ENCODE measurements around the gene DENND2A.

DENND2A gene

DNA sequence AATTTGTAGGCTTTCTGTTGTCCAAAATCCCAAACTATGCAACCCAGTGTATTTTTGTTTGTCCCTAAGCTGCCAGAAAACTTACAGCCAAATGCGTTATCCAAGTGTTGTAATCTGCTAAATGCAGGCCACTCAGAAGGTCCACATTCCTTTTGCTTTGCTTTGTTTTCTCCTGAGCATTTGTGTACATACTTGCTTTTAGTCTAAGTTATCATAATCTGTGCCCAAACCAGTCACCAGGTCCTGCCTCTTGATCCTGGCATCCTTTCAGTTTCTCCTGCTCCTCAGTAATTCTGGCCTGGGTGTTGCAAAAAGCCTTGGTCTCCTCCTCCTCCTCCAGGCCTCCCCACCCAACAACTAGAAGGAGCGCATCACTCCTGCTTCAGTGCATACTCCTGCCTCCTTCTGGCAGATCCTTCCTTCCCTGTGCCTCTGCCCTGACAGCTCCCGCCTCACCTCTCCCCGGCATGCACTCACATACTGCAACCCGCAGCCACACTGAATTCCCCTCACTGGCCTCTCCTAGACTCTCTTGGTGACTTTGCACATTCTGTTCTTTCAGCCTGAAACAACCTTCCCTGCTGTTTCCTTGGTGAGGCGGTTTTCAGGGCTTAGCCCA is 2.3 kb downstream of the DENND2A start:
- Histone ChIP-seq H3K9me2 (ENCODE audit: low read depth, low read length) (no peaks in the 10 kb centered on the region), H3K9me3 (ENCODE audit: low read length) (no peaks in the 10 kb centered on the region), H3K36me3 (ENCODE audit: insufficient read depth, low read length) (no peaks in the 10 kb centered on the region), H3K27me3 (ENCODE audit: insufficient read depth, low read length) (peaks cover 11% of the 10 kb centered on the region; the same call in 1 of the 2 replicates), H3K79me2 (ENCODE audit: insufficient read depth, low read length) (no peaks in the 10 kb centered on the region), H3K9ac (ENCODE audit: low read length) (no peak overlapping the region), H3K4me3 (ENCODE audit: low read depth, low read length, poor library complexity, severe bottlenecking) (no peak overlapping the region), H3K27ac (ENCODE audit: low read depth, low read length, poor library complexity, severe bottlenecking) (no peak overlapping the region), H3F3A (ENCODE audit: insufficient read depth, low read length) (no peaks in the 10 kb centered on the region), H3K4me1 (ENCODE audit: insufficient read depth, low read length, severe bottlenecking) (peaks cover 4% of the 10 kb centered on the region), H3K4me2 (ENCODE audit: low read length) (no peak overlapping the region), H4K20me1 (ENCODE audit: insufficient read depth, low read length) (no peaks in the 10 kb centered on the region), H2AFZ (ENCODE audit: low read length) (no peak overlapping the region)
- TF ChIP-seq, protein P1, sequence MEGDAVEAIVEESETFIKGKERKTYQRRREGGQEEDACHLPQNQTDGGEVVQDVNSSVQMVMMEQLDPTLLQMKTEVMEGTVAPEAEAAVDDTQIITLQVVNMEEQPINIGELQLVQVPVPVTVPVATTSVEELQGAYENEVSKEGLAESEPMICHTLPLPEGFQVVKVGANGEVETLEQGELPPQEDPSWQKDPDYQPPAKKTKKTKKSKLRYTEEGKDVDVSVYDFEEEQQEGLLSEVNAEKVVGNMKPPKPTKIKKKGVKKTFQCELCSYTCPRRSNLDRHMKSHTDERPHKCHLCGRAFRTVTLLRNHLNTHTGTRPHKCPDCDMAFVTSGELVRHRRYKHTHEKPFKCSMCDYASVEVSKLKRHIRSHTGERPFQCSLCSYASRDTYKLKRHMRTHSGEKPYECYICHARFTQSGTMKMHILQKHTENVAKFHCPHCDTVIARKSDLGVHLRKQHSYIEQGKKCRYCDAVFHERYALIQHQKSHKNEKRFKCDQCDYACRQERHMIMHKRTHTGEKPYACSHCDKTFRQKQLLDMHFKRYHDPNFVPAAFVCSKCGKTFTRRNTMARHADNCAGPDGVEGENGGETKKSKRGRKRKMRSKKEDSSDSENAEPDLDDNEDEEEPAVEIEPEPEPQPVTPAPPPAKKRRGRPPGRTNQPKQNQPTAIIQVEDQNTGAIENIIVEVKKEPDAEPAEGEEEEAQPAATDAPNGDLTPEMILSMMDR (IDR thresholded peaks at IDR 0.05; ENCODE audit: low read length), result no peak
- no peak for TF ChIP-seq EZH2 (IDR thresholded peaks at IDR 0.05; ENCODE audit: borderline replicate concordance, low read length)

DNA sequence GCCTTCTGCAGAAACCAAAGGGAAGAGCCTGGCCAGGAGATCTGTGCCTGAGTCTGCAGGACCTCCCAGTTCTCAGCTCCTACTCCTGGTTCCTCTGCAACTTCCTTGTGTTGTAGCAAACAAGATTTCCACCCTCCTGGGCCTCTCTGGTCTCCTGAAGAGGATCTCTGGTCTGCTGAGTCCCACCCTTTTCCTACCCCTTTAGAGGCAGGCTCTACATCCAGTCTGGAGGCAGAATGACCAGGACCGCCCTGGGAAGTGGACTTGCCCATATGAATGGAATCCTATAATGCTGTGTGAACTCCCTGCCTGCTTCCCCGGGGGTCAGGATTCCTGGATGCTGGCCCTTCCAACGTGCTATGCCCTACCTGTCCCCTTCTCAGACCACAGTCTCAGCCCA is 3.2 kb downstream of the DENND2A start:
- no peaks in the 10 kb centered on the region for H3F3A ChIP-seq (ENCODE audit: insufficient read depth, low read length)
- no peak overlapping the region for H3K4me3 ChIP-seq (ENCODE audit: low read depth, low read length, poor library complexity, severe bottlenecking)
- H4K20me1 ChIP-seq (ENCODE audit: insufficient read depth, low read length), result no peaks in the 10 kb centered on the region
- H3K27me3 ChIP-seq (ENCODE audit: insufficient read depth, low read length), result peaks cover 11% of the 10 kb centered on the region; the same call in 1 of the 2 replicates
- TF ChIP-seq, protein P1 (IDR thresholded peaks at IDR 0.05; ENCODE audit: low read length), result no peak
- TF ChIP-seq EZH2 (IDR thresholded peaks at IDR 0.05; ENCODE audit: borderline replicate concordance, low read length), result no peak
- no peaks in the 10 kb centered on the region for H3K79me2 ChIP-seq (ENCODE audit: insufficient read depth, low read length)
- H3K9me2 ChIP-seq (ENCODE audit: low read depth, low read length), result no peaks in the 10 kb centered on the region
- H3K9me3 ChIP-seq (ENCODE audit: low read length), result no peaks in the 10 kb centered on the region
- H2AFZ ChIP-seq (ENCODE audit: low read length), result no peak overlapping the region
- no peaks in the 10 kb centered on the region for H3K36me3 ChIP-seq (ENCODE audit: insufficient read depth, low read length)
- H3K27ac ChIP-seq (ENCODE audit: low read depth, low read length, poor library complexity, severe bottlenecking), result no peak overlapping the region
- H3K4me2 ChIP-seq (ENCODE audit: low read length), result no peak overlapping the region
- peaks cover 4% of the 10 kb centered on the region for H3K4me1 ChIP-seq (ENCODE audit: insufficient read depth, low read length, severe bottlenecking)
- H3K9ac ChIP-seq (ENCODE audit: low read length), result no peak overlapping the region

DNA sequence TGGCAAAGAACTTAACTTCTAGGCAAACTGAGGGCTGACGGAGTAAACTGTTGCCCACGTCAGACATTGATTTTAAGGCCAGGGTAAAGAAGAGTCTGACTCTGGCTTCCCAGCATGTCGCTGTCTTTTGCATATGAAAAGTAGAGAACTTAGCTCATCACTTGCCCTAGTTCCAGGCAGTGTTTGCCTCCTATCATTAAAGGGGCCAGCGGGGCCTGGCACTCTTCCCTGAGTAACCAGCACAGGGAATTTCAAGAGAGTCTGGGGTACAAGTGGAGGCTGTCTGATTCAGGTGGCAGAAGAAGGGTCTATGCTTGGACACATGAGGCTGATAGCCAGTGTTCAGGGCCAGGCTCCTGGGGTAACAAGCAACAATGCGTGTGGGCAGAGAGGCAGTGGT is 4.8 kb downstream of the DENND2A start:
- no peaks in the 10 kb centered on the region for H3K9me2 ChIP-seq (ENCODE audit: low read depth, low read length)
- no peak overlapping the region for H3K4me2 ChIP-seq (ENCODE audit: low read length)
- H3K9ac ChIP-seq (ENCODE audit: low read length), result no peak overlapping the region
- H2AFZ ChIP-seq (ENCODE audit: low read length), result no peak overlapping the region
- H3K36me3 ChIP-seq (ENCODE audit: insufficient read depth, low read length), result no peaks in the 10 kb centered on the region
- H4K20me1 ChIP-seq (ENCODE audit: insufficient read depth, low read length), result no peaks in the 10 kb centered on the region
- no peaks in the 10 kb centered on the region for H3F3A ChIP-seq (ENCODE audit: insufficient read depth, low read length)
- peaks cover 5% of the 10 kb centered on the region; the same call in 1 of the 2 replicates for H3K27me3 ChIP-seq (ENCODE audit: insufficient read depth, low read length)
- H3K4me1 ChIP-seq (ENCODE audit: insufficient read depth, low read length, severe bottlenecking), result peaks cover 2% of the 10 kb centered on the region
- H3K4me3 ChIP-seq (ENCODE audit: low read depth, low read length, poor library complexity, severe bottlenecking), result no peak overlapping the region
- H3K27ac ChIP-seq (ENCODE audit: low read depth, low read length, poor library complexity, severe bottlenecking), result no peak overlapping the region
- no peaks in the 10 kb centered on the region for H3K9me3 ChIP-seq (ENCODE audit: low read length)
- H3K79me2 ChIP-seq (ENCODE audit: insufficient read depth, low read length), result no peaks in the 10 kb centered on the region
- TF ChIP-seq, protein P1 (IDR thresholded peaks at IDR 0.05; ENCODE audit: low read length), result no peak
- no peak for TF ChIP-seq EZH2 (IDR thresholded peaks at IDR 0.05; ENCODE audit: borderline replicate concordance, low read length)

All from OCI-LY1 (cell line).